PC-3 (cell line): Measurements from ENCODE around the gene CEP97. TPM values are rescaled to one million over a fixed set of nuclear protein-coding genes. Genes with fewer than 3 reads are reported as not detected.
"Not testable (repeated sequence)": the region's sequence is repeated elsewhere in the genome, so short reads cannot be mapped to it uniquely, and the experiment has no call there.

Experiments
- ATAC-seq: fragments of 200-7000 bp; cut with Tn5 transposase; 2 replicates; pipeline ENCODE4 v1.9.1; 2020; ENCODE audit warnings: mild to moderate bottlenecking, moderate library complexity
- BruUV-seq: library from RNA; stranded (reverse); fragments of 400-500 nt; replicated peaks from 2 replicates; lab custom pipeline; 2021; lab: Mats Ljungman, UMichigan
- CTCF ChIA-PET: fragments of 300-600 bp; sonication (Branson Sonifier 250); formaldehyde crosslinking; loops from one replicate; lab custom pipeline; 2022; ENCODE audit warnings: antibody characterized with exemption; lab: Charles Lee
- POLR2A ChIA-PET: fragments of 300-600 bp; sonication (Branson Sonifier 250); formaldehyde crosslinking; loops from one replicate; lab custom pipeline; 2022; ENCODE audit warnings: antibody characterized with exemption; ENCODE audit not compliant: unreplicated experiment; lab: Charles Lee
- DNase-seq: peaks from one replicate; pipeline ENCODE4 v3.0.0-alpha.2; 2015
- H2AFZ ChIP-seq: fragments of 300-600 bp; sonication (generic); 2 replicates; pipeline ENCODE4 v1.6.0; 2016; ENCODE audit warnings: antibody characterized with exemption, low read length
- H3F3A ChIP-seq: fragments of 300-600 bp; sonication (generic); one replicate; pipeline ENCODE4 v1.6.0; 2017; ENCODE audit warnings: antibody characterized with exemption, low read length, control low read depth, mild to moderate bottlenecking; ENCODE audit not compliant: unreplicated experiment
- H3K27ac ChIP-seq: fragments of 300-600 bp; sonication (generic); 2 replicates; pipeline ENCODE4 v1.5.1; 2016; ENCODE audit warnings: mild to moderate bottlenecking, low read length
- H3K27me3 ChIP-seq: fragments of 300-600 bp; sonication (generic); 2 replicates; pipeline ENCODE4 v1.6.1; 2016; ENCODE audit warnings: low read length, mixed read lengths
- H3K36me3 ChIP-seq: fragments of 300-600 bp; sonication (generic); 2 replicates; pipeline ENCODE4 v1.6.1; 2016; ENCODE audit warnings: low read depth, mixed run types, low read length, mixed read lengths
- H3K4me1 ChIP-seq: fragments of 300-600 bp; sonication (generic); 2 replicates; pipeline ENCODE4 v1.5.1; 2016; ENCODE audit warnings: low read length; ENCODE audit not compliant: insufficient read depth
- H3K4me2 ChIP-seq: fragments of 300-600 bp; sonication (generic); 2 replicates; pipeline ENCODE4 v1.6.0; 2016; ENCODE audit warnings: low read length
- H3K4me3 ChIP-seq: fragments of 300-600 bp; sonication (generic); 2 replicates; pipeline ENCODE4 v1.5.1; 2016; ENCODE audit warnings: mild to moderate bottlenecking, low read length, mixed read lengths
- H3K79me2 ChIP-seq: fragments of 300-600 bp; sonication (generic); 2 replicates; pipeline ENCODE4 v1.6.1; 2017; ENCODE audit warnings: low read length, mixed read lengths
- H3K9ac ChIP-seq: fragments of 300-600 bp; sonication (generic); 2 replicates; pipeline ENCODE4 v1.6.0; 2016; ENCODE audit warnings: mild to moderate bottlenecking, low read length
- H3K9me2 ChIP-seq: fragments of 300-600 bp; sonication (generic); replicated peaks from 2 replicates; pipeline ENCODE4 v1.6.1; 2016; ENCODE audit warnings: mixed run types, low read length, mixed read lengths
- H3K9me3 ChIP-seq: fragments of 300-600 bp; sonication (generic); 2 replicates; pipeline ENCODE4 v1.6.1; 2016; ENCODE audit warnings: low read length, mixed read lengths
- H4K20me1 ChIP-seq: fragments of 300-600 bp; sonication (generic); 2 replicates; pipeline ENCODE4 v1.6.1; 2016; ENCODE audit warnings: low read length, mixed read lengths
- EZH2 ChIP-seq: fragments of 300-600 bp; sonication (generic); IDR thresholded peaks from one replicate; pipeline ENCODE4 v1.6.1; 2017; ENCODE audit warnings: antibody characterized with exemption, mild to moderate bottlenecking, low read length; ENCODE audit not compliant: unreplicated experiment
- EZH2phosphoT487 ChIP-seq: fragments of 300-600 bp; sonication (generic); IDR thresholded peaks from 2 replicates; pipeline ENCODE4 v1.6.1; 2018; ENCODE audit warnings: mild to moderate bottlenecking, antibody characterized with exemption, low read length, borderline replicate concordance
- intact Hi-C: fragments of 100-400 bp; cut with micrococcal nuclease; formaldehyde crosslinking; loops from 2 replicates; pipeline ENCODE4 v1.9.0; 2023
- total RNA-seq: library from RNA; depleted of rRNA; stranded (reverse); fragments of >200 nt; gene quantifications from 2 replicates; pipeline ENCODE4 v1.2.3, GENCODE V29; 2014
- TF ChIP-seq, protein P1 (sequence below): fragments of 300-600 bp; sonication (generic); conservative IDR thresholded peaks from 2 replicates; pipeline ENCODE4 v1.5.1; 2017; ENCODE audit warnings: antibody characterized with exemption, low read depth, mild to moderate bottlenecking, low read length

Gene CEP97
- total RNA-seq, 1 experiment from 2014 or later = 12.1 TPM

DNA sequence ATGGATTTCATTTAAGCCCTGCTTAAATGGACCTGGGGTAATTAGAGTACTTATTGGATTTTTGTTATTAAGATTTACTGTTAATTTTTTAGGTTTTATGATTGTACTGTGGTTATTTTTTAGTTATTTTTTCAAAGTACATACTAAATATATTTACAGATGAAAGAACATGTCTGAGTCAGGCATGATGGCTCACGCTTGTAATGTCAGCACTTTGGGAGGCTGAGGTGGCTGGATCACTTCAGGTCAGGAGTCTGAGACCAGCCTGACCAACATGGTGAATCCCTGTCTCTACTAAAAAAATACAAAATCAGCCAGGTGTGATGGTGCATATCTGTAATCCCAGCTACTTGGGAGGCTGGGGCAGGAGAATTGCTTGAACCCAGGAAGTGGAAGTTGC is 21.7 kb upstream of the CEP97 start:
- H3K79me2 ChIP-seq = no peaks in the 10 kb centered on the region
- H2AFZ ChIP-seq = no peak overlapping the region
- CTCF ChIA-PET = interaction anchor here (0.9 kb wide), 1 partner anchor 27 kb away, joined by 3 read pairs; no protein-coding TSS in a partner anchor
- peak overlapping the region; percentile 35; the same call in 1 of the 2 replicates for H3K9ac ChIP-seq
- H3K9me2 ChIP-seq = no peaks in the 10 kb centered on the region
- ATAC-seq (peak; percentile 68), DNase-seq (peak; percentile 59)
- peak overlapping the region; percentile 40 for H3K4me2 ChIP-seq
- no peaks in the 10 kb centered on the region for H3K36me3 ChIP-seq
- TF ChIP-seq EZH2phosphoT487 (no peak), EZH2 (no peak)
- TF ChIP-seq, protein P1, sequence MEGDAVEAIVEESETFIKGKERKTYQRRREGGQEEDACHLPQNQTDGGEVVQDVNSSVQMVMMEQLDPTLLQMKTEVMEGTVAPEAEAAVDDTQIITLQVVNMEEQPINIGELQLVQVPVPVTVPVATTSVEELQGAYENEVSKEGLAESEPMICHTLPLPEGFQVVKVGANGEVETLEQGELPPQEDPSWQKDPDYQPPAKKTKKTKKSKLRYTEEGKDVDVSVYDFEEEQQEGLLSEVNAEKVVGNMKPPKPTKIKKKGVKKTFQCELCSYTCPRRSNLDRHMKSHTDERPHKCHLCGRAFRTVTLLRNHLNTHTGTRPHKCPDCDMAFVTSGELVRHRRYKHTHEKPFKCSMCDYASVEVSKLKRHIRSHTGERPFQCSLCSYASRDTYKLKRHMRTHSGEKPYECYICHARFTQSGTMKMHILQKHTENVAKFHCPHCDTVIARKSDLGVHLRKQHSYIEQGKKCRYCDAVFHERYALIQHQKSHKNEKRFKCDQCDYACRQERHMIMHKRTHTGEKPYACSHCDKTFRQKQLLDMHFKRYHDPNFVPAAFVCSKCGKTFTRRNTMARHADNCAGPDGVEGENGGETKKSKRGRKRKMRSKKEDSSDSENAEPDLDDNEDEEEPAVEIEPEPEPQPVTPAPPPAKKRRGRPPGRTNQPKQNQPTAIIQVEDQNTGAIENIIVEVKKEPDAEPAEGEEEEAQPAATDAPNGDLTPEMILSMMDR = no peak
- no TSS peak for BruUV-seq
- H3K9me3 ChIP-seq = no peaks in the 10 kb centered on the region
- H3K4me3 ChIP-seq = no peak overlapping the region
- peak overlapping the region; percentile 76 for H3K27ac ChIP-seq
- no peaks in the 10 kb centered on the region for H4K20me1 ChIP-seq
- H3F3A ChIP-seq = no peaks in the 10 kb centered on the region
- POLR2A ChIA-PET = interaction anchor here (0.6 kb wide), 1 partner anchor 972 kb away, joined by 3 read pairs; no protein-coding TSS in a partner anchor
- no peaks in the 10 kb centered on the region for H3K27me3 ChIP-seq
- H3K4me1 ChIP-seq = peaks cover 17% of the 10 kb centered on the region
- intact Hi-C loops = loop anchor here (1.0 kb wide), 1 partner anchor 16 kb away; the partner anchor contains the start of gene RPL24

DNA sequence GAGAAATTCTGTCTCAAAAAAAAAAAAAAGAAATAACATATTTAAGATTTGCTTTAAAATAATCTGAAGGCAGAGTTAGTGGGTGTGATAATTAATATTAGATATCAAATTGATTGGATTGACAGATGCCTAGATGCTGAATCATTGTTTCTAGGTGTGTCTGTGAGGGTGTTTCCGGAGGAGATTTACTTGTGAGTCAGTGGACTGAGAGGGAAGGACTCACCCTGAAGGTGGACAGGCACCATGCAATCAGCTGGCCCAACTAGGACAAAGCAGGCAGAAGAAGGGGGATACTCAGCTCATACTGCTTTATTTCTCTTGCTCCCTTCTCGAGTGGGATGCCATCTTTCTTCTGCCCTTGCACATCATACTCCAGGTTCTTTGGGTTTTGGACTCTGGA is 21.2 kb upstream of the CEP97 start:
- no peaks in the 10 kb centered on the region for H3F3A ChIP-seq
- ChIA-PET POLR2A (no interaction called here), CTCF (interaction anchor here (0.5 to 0.9 kb wide), 2 partner anchors 27 kb away, joined by 3 read pairs; no protein-coding TSS in a partner anchor)
- no peak overlapping the region for H3K4me3 ChIP-seq
- intact Hi-C loops = loop anchor here (1.0 kb wide), 1 partner anchor 17 kb away; the partner anchor contains the start of gene RPL24
- H3K79me2 ChIP-seq = no peaks in the 10 kb centered on the region
- no peaks in the 10 kb centered on the region for H3K36me3 ChIP-seq
- peak overlapping the region; percentile 35; the same call in 1 of the 2 replicates for H3K9ac ChIP-seq
- no peaks in the 10 kb centered on the region for H3K9me2 ChIP-seq
- H3K9me3 ChIP-seq = no peaks in the 10 kb centered on the region
- 0 out of 2 replicates have a peak overlapping the region, but pooled peaks have one; percentile 12 for H2AFZ ChIP-seq
- BruUV-seq = no TSS peak
- peak overlapping the region; percentile 49 for H3K4me2 ChIP-seq
- DNase-seq (peak; percentile 82), ATAC-seq (peak; percentile 96)
- H3K27ac ChIP-seq = peak overlapping the region; percentile 76
- no peaks in the 10 kb centered on the region for H4K20me1 ChIP-seq
- no peak for TF ChIP-seq EZH2
- TF ChIP-seq EZH2phosphoT487 = no peak
- TF ChIP-seq, protein P1 = no peak
- H3K27me3 ChIP-seq = no peaks in the 10 kb centered on the region
- peaks cover 17% of the 10 kb centered on the region for H3K4me1 ChIP-seq

DNA sequence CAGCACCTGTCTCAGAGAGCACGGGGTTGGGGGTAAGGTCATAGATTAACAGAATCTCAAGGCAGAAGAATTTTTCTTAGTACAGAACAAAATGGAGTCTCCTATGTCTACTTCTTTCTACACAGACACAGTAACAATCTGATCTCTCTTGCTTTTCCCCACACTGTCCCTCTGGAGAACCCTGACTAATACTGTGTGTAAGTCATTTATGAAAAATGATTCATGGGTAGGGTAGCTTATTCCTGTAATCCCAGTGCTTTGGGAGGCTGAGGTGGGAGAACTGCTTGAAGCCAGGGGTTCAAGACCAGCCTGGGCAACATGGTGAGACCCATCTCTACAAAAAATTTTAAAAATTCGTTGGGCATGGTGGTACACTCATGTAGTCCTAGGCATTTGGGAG is 19.8 kb upstream of the CEP97 start:
- H3K9ac ChIP-seq, H3K27me3 ChIP-seq, H4K20me1 ChIP-seq, H3K79me2 ChIP-seq, H2AFZ ChIP-seq, intact Hi-C loops, H3K9me2 ChIP-seq, H3K4me3 ChIP-seq, BruUV-seq, H3F3A ChIP-seq, POLR2A ChIA-PET, H3K36me3 ChIP-seq, H3K4me2 ChIP-seq, H3K27ac ChIP-seq, H3K9me3 ChIP-seq, ATAC-seq: not testable (repeated sequence)
- peaks cover 17% of the 10 kb centered on the region for H3K4me1 ChIP-seq
- DNase-seq = peak; percentile 41
- CTCF ChIA-PET = interaction anchor here (0.6 kb wide), 1 partner anchor 14 kb away, joined by 6 read pairs; no protein-coding TSS in a partner anchor
